ENCODE results near the gene C8G. TPM values are rescaled to one million over a fixed set of nuclear protein-coding genes. Genes with fewer than 3 reads are reported as not detected.

C8G gene
- total RNA-seq, result 1 to 10 TPM; 1.4 to 2.7 TPM
- total RNA-seq, result 0.93 to 0.98 reads per million in 2 donors

DNA sequence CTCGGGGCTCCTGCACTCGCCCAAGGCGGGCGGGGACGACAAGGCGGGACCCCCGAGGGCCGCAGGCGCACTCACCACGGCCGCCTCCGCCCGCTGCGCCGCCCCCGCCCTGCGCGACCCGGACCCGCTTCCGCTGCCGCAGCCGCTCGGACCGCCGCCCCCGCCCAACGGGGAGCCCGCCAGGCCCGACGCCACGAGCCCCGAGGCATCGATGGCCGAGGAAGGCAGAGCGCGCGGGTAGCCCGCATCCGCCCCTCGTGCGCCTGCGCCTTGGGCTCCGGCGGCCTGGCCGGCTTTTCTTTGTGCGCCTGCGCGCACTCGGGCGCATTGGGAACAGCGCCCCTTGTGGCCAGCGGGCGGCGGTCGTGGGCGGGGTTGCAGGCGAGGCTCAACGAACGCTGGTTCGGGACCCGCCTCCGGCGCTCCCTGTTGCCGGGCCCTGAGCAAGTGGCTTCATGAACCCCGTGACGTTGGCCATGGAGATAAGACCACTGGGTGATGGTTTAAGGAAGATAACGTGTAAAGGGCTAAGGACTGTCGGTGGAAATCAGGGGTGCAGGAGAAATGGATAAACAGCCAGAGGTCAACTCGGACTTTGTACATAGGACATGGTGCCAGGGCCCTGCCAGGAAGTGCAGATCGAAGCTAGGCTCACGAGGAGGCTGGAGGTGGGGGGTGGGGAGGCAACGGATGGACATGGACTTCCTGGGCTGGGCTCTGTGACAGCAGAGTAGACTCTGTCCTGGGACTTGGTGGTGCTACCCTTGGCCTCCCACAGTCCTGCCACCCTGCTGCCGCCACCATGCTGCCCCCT, at the start of gene C8G, which contains the start of gene FBXW5:
Gene C8G (plus strand): TSS at position 725 of the 814 bp plus-strand sequence. CDS start 78 bp downstream, at position 803.
Gene FBXW5 (minus strand): TSS at position 220 of the 814 bp plus-strand sequence. CDS start 655 bp downstream, outside the sequence.
- DNase-seq (peak; percentile 92 to 95 (median 94)), ATAC-seq (peak; percentile 87)
- Mint-ChIP-seq H3K36me3 (ENCODE audit: low read depth) (no peaks in the 10 kb centered on the region), H3K4me1 (peaks cover 4% of the 10 kb centered on the region), H3K27me3 (no peaks in the 10 kb centered on the region), H3K27ac (peak within 1 kb of the TSS; percentile 87), H3K4me3 (peak within 1 kb of the TSS; percentile 85)
- H3K9me3 ChIP-seq (ENCODE audit: control insufficient read depth, low read length, poor library complexity, severe bottlenecking), result no peaks in the 10 kb centered on the region

DNA sequence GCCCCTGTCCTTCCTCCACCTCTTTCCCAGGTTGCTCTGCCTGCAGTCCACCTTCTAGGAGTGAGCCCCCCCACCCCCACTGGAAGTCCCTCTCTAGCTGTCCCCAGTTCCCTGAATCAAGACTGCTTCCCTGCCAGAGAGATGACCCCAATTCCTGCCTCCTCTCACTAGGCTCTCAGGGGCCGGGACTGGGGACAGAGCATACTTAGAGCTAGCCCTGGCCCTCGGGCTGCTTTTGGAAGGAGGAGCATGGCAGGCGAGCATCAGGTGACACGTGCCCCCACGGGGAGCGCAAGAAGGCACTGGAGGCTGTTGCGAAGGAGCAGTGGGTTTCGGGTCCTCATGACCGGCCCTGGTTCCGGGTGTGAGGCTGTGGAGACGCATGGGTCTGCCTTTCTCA, 49.0 kb upstream of the C8G start:
- H3K36me3 Mint-ChIP-seq (ENCODE audit: low read depth), result no peaks in the 10 kb centered on the region
- ATAC-seq, result no peak

DNA sequence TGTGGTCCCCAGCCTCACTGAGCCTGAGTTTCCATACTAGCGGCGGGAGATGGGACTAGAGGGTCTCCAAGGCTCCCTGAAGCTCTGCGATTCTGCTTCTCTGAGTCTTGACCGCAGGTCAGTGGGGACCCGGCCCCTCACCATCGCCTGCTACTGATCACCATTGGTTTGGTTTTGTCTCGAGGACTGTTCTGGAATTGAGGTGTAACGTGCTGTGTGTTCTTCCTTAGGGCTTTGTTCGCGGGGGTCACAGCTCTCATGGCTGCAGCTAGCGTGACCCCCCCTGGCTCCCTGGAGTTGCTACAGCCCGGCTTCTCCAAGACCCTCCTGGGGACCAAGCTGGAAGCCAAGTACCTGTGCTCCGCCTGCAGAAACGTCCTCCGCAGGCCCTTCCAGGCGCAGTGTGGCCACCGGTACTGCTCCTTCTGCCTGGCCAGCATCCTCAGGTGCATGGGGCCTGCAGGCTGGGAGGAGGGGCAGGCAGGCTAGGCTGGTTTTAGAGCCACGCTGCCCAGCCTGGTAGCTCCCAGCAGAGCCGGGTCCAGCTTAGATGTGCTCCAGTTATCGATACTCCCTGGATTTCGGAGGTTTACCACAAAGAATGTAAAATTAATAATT, 46.5 kb upstream of the C8G start:
- peaks cover 33% of the 10 kb centered on the region for H3K4me1 Mint-ChIP-seq
- H3K27me3 Mint-ChIP-seq, result no peaks in the 10 kb centered on the region
- H3K27ac Mint-ChIP-seq, result peak overlapping the region; percentile 97
- no peak overlapping the region for H3K4me3 Mint-ChIP-seq
- no peaks in the 10 kb centered on the region for H3K9me3 ChIP-seq (ENCODE audit: control insufficient read depth, low read length, poor library complexity, severe bottlenecking)
- ATAC-seq, result no peak
- H3K36me3 Mint-ChIP-seq (ENCODE audit: low read depth), result no peaks in the 10 kb centered on the region
- no peak for DNase-seq

More for the DNA sequence above, 49.0 kb upstream of the C8G start:
- DNase-seq, result no peak
- H3K4me1 Mint-ChIP-seq, result peaks cover 19% of the 10 kb centered on the region
- no peaks in the 10 kb centered on the region for H3K9me3 ChIP-seq (ENCODE audit: control insufficient read depth, low read length, poor library complexity, severe bottlenecking)
- H3K4me3 Mint-ChIP-seq, result no peak overlapping the region
- H3K27ac Mint-ChIP-seq, result peak overlapping the region; percentile 92
- H3K27me3 Mint-ChIP-seq, result no peaks in the 10 kb centered on the region

DNA sequence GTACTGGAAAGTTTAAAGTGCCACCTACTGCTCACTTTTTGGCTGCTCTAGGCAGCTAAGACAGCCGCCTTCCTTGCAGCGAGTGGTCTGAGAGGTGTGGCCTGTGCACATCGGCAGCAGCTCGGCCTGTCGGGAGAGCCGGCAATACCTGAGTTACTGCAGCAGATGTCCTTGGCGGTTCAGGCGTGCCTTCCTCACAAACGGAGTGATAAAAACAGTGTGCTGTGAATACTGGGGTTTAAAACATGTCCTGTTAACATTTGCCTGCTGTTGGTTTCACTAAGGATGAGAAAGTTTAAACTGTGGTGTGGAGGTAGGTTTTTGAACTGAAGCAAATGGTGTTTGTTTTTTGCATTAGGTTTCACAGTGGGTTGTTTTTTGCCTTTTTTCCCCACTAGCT, 45.8 kb upstream of the C8G start:
- ATAC-seq (no peak), DNase-seq (no peak)
- H3K27ac Mint-ChIP-seq, result peak overlapping the region; percentile 97
- H3K27me3 Mint-ChIP-seq, result no peaks in the 10 kb centered on the region
- peaks cover 31% of the 10 kb centered on the region for H3K4me1 Mint-ChIP-seq
- H3K36me3 Mint-ChIP-seq (ENCODE audit: low read depth), result no peaks in the 10 kb centered on the region
- no peaks in the 10 kb centered on the region for H3K9me3 ChIP-seq (ENCODE audit: control insufficient read depth, low read length, poor library complexity, severe bottlenecking)
- no peak overlapping the region for H3K4me3 Mint-ChIP-seq

DNA sequence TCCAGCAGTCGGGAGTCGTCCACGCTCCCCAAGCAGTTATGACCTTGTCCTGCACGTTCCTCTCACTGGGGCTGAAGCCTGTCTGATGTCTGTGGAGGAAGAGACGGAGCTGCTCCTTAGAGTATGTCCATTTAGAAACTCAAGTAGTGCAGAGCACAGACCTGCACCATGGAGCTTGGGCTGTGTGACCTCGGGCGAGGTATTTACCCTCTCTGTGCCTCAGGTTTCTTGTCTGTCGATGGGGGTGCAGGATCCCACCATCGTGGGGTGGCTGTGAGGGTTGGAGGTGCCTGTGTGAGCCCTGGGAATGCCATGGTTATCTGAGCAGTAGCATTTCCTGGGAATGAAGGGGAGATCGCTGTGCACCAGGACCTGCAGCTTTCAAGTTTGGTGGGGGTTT, 44.5 kb upstream of the C8G start:
- Mint-ChIP-seq H3K27me3 (no peaks in the 10 kb centered on the region), H3K36me3 (ENCODE audit: low read depth) (no peaks in the 10 kb centered on the region), H3K4me3 (no peak overlapping the region), H3K27ac (peak overlapping the region; percentile 97), H3K4me1 (peaks cover 28% of the 10 kb centered on the region)
- ATAC-seq, result no peak
- DNase-seq, result no peak
- no peaks in the 10 kb centered on the region for H3K9me3 ChIP-seq (ENCODE audit: control insufficient read depth, low read length, poor library complexity, severe bottlenecking)

DNA sequence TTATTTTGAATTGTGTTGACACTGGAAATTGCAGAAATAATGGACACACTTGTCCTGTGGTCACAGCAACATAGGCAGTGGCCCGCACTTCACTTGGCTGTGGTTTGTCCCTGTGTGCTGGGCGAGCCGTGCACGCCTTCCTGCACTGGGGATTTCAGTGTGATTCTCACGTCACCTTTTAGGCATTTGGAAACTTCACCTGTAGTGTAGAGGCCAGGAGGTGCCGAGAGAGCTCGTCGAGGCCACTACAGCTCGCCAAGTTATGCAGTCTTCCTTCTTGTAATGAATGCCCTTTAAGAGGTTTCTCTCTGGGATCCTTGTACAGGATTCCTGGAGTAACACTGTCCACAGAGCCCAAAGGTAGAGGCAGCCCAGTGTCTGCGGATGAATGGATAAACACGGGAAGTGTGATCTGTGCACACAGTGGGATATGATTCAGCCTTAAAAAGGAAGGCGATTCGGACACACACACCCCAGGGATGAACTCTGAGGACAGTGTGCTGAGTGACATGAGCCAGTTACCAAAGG, 44.0 kb upstream of the C8G start:
- H3K27me3 Mint-ChIP-seq, result no peaks in the 10 kb centered on the region
- no peak overlapping the region for H3K4me3 Mint-ChIP-seq
- H3K4me1 Mint-ChIP-seq, result peaks cover 28% of the 10 kb centered on the region
- ATAC-seq, result no peak
- H3K27ac Mint-ChIP-seq, result peak overlapping the region; percentile 97
- no peak for DNase-seq
- H3K36me3 Mint-ChIP-seq (ENCODE audit: low read depth), result no peaks in the 10 kb centered on the region
- H3K9me3 ChIP-seq (ENCODE audit: control insufficient read depth, low read length, poor library complexity, severe bottlenecking), result no peaks in the 10 kb centered on the region

DNA sequence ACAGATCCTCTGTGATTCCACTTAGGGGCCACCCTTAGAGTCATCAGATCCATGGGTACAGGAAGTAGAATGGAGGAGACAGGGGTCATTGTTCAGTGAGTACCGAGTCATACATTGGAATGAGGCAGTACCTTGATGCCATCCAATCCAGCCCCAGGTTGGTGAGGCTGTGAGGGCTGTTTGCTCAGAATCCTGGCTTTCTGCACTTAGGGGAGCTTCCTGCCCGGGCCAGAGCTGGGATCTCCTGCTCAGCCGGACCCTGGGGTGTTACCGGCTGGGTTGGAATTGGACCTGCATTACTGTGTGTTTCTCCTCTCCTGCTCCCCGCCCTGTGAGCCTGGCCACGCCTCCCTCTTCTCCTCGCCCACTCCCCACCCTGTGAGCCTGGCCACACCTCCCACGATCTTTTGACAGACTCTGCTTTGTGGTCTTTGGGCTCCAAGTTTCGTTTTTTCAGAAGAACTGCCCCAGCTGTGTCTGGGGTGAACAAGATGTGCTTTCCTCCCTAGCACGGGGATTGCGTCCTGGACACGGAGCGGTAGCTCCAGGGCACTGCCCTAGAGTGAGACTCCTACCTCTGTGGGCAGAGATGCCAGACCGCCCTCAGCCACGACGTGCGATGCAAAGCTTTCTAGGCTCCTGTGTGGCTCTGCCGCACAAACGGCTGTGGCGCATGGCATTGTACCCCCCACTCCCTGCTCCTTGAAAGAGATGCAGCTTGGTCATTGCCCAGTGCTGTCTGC, 43.4 kb upstream of the C8G start:
- H3K27ac Mint-ChIP-seq, result peak overlapping the region; percentile 97
- no peaks in the 10 kb centered on the region for H3K36me3 Mint-ChIP-seq (ENCODE audit: low read depth)
- H3K9me3 ChIP-seq (ENCODE audit: control insufficient read depth, low read length, poor library complexity, severe bottlenecking), result no peaks in the 10 kb centered on the region
- DNase-seq, result peak; percentile 52 to 71 (median 57)
- ATAC-seq, result peak; percentile 62
- peak overlapping the region; percentile 80 for H3K4me3 Mint-ChIP-seq
- H3K27me3 Mint-ChIP-seq, result no peaks in the 10 kb centered on the region
- H3K4me1 Mint-ChIP-seq, result peaks cover 31% of the 10 kb centered on the region

DNA sequence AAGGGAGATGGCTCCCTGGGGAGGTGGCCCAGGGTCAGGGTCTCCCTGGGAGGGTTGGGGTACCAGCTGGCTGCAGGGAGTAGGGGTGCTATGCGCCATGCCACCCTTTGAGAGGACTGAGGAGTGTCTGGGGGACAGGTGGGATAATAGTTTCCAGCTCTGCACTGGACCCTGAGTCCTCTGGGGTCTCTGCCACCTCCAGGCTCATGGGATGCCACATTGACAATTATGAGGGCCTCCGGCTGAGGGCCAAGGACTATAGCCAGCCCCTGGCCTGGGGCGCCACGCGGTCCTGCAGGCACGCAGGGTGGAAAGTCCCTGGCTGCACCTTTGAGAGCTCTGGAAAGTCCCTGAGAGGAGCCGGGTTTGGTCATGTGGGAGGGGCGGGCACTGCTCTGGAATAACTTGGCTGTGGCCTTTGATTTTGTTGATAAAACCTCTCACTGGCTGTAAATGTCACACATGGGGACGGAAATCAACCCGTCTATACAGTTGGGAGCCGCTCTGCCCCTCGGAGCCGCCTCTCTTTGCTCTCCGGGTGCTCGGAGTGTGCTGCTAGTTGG, 42.7 kb upstream of the C8G start:
- Mint-ChIP-seq H3K27ac (peak overlapping the region; percentile 97), H3K4me1 (peaks cover 32% of the 10 kb centered on the region), H3K36me3 (ENCODE audit: low read depth) (no peaks in the 10 kb centered on the region), H3K4me3 (peak overlapping the region; percentile 80), H3K27me3 (no peaks in the 10 kb centered on the region)
- H3K9me3 ChIP-seq (ENCODE audit: control insufficient read depth, low read length, poor library complexity, severe bottlenecking), result no peaks in the 10 kb centered on the region
- DNase-seq (peak; percentile 72 to 86 (median 77)), ATAC-seq (peak; percentile 93)

DNA sequence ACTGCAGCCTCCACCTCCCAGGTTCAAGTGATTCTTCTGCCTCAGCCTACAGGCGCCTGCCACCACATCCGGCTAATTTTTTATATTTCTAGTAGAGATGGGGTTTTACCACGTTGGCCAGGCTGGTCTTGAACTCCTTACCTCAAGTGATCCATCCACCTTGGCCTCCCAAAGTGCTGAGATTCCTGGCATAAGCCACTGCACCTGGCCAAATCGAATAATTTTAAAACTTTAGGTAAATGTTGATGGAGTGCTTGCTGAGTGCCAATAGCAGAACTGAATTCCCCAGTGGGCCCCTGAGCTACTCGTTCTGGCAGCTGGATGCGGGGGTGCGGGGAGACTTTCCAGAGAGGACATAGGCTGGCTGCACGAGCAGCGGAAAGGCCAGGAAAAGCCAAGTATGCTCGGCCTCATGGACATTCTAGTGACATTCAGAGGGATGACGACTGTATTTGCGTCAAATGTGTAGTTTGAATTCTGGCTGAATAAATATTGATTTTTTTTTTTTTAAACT, 41.9 kb upstream of the C8G start:
- H3K27ac Mint-ChIP-seq, result peak overlapping the region; percentile 97
- no peaks in the 10 kb centered on the region for H3K36me3 Mint-ChIP-seq (ENCODE audit: low read depth)
- no peaks in the 10 kb centered on the region for H3K27me3 Mint-ChIP-seq
- H3K4me1 Mint-ChIP-seq, result peaks cover 33% of the 10 kb centered on the region
- H3K9me3 ChIP-seq (ENCODE audit: control insufficient read depth, low read length, poor library complexity, severe bottlenecking), result no peaks in the 10 kb centered on the region
- ATAC-seq, result peak; percentile 14
- no peak for DNase-seq
- H3K4me3 Mint-ChIP-seq, result peak overlapping the region; percentile 45

DNA sequence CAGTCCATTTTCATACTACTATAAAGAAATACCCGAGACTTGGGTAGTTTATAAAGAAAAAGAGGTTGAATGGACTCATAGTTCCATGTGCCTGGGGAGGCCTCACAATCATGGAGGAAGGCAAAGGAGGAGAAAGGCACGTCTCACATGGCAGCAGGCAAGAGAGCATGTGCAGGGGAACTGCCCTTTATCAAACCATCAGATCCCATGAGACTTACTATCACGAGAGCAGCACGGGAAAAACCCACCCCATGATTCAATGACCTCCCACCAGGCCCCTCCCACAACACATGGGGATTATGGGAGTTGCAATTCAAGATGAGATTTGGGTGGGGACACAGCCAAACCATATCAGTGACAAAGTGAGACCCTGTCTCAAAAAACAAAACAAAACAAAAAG, 38.8 kb upstream of the C8G start:
- H3K9me3 ChIP-seq (ENCODE audit: control insufficient read depth, low read length, poor library complexity, severe bottlenecking), result no peaks in the 10 kb centered on the region
- Mint-ChIP-seq H3K4me3 (no peak overlapping the region), H3K27me3 (no peaks in the 10 kb centered on the region), H3K36me3 (ENCODE audit: low read depth) (no peaks in the 10 kb centered on the region), H3K27ac (peak overlapping the region; percentile 97), H3K4me1 (peaks cover 29% of the 10 kb centered on the region)
- ATAC-seq (no peak), DNase-seq (no peak)

DNA sequence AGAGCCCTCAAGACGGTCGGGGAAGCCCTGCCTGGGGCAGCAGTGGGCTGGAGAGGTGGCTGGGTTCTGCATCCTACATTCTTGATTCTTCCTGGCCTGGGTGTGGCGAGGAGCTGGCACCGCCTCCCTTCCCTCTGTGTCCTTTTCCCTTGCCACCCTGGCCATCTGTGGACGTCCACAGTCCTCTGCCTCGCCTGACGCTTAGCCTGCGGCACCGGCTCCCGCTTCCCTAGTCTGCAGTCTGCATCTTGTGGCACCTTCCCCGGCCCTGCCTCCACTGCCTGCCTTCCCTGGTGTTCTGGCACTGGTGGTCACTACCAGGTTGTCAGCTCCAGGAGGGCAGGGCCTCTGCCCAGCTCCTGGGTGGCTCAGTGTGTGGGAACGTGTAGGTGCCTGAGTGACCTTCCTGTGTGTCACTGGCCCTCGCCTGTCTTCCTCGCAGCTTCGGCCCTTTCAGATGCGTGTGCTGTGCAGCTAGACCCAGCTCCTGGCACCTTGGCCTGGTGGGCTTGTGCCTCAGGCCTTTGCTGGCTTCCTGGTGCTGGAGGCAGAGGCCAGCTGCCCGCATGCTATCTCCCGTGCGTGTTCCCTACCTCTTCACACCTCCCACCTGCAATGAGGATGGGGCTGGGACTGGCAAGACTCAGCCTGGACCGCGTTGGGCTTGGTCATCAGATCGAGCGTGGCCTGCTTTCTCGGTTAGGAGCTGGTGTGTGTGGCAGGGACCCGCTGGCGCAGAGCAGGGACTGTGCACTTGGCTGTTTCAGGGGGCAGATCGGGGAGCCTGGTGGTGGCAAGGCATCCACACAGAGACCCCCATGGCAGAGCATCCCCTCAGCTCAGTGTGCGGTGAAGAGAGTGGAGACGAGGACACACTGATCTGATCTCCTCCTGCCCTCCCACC, 37.8 kb upstream of the C8G start:
- no peak for DNase-seq
- H3K36me3 Mint-ChIP-seq (ENCODE audit: low read depth), result no peaks in the 10 kb centered on the region
- no peaks in the 10 kb centered on the region for H3K9me3 ChIP-seq (ENCODE audit: control insufficient read depth, low read length, poor library complexity, severe bottlenecking)
- H3K27me3 Mint-ChIP-seq, result no peaks in the 10 kb centered on the region
- no peak overlapping the region for H3K4me3 Mint-ChIP-seq
- no peak for ATAC-seq
- peaks cover 25% of the 10 kb centered on the region for H3K4me1 Mint-ChIP-seq
- H3K27ac Mint-ChIP-seq, result peak overlapping the region; percentile 97

Data from T-helper 17 cell (primary cell).